ENCODE measurements around the gene ILDR2. TPM values are rescaled to one million over a fixed set of nuclear protein-coding genes. Genes with fewer than 3 reads are reported as not detected.
A peak's percentile ranks its signal among the peaks of the same experiment; 100 is the strongest.

ILDR2 gene
- total RNA-seq, 1 experiment from 2014 or later = 0.69 TPM

DNA sequence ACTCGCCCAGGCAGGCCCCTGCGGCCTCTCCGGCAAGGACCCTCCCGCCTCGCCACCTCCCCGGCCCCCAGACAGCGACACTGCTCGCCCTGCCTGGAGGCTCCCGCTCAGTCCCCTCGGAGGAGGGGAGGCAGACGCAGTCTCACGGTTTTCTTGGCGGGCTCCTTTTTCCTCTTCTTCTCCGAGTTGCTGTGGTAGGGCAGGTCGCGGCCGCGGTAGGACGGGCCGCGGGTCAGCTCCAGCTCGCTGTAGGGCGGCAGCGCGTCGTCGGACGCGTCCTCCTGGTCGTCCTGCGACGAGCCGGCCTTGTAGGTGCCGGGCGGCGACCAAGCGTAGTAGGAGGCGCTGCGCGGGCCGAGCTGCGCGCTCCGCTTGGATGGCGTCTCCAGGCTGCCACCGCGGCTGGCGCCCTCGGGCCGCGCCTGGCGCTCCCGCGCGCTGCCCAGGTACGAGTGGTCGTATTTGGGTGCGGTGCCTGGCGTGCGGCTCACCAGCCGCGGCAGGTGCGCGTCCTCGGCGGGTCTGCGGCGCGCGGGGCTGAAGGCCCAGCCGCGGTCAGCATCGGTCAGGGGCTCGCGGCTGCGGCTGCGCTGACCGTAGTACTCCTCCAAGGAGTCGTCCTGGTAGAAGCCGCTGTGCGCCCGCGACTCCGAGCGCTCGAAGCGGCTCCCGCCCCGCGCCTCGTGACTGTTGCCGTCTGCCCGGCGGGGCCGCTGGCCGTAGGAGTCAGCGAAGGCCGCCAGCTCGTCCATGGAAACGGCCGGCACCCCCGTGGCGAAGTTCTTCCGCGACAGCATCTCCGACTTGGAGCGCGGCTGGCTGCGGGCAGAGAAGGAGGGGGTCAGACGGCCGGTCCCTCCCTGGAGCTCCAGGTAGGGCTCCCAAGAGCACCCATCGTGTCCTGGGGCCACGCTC lies 54.5 kb downstream of the ILDR2 start:
- H3K27me3 ChIP-seq = no peaks in the 10 kb centered on the region
- H3K4me1 ChIP-seq = peaks cover 4% of the 10 kb centered on the region; the same call in 1 of the 2 replicates
- no peak for DNase-seq
- H3K4me3 ChIP-seq = no peak overlapping the region
- H3K9me3 ChIP-seq (replicated peaks) = no peaks in the 10 kb centered on the region
- no peaks in the 10 kb centered on the region for H3K36me3 ChIP-seq
- no peak overlapping the region for H3K27ac ChIP-seq

DNA sequence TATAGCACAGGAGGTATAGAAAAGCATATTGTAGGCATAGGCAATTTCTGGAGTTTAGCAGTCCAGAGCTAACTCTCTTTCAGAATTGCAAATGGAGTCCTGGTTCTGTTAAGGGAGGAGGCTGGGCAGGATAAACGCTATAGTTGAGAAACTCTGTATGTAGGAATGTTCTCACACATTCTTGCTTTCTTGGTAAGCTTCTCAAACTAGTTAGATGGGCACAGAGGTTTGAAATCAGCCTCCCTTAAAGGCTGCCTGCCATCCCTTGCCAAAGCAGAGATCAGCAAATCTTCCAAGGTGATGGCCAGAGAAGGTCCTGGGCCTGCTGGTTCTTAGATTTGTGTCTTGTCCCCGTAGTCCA lies 56.4 kb downstream of the ILDR2 start:
- Histone ChIP-seq H3K36me3 (no peaks in the 10 kb centered on the region), H3K27me3 (no peaks in the 10 kb centered on the region), H3K27ac (no peak overlapping the region), H3K4me1 (no peaks in the 10 kb centered on the region), H3K4me3 (no peak overlapping the region), H3K9me3 (replicated peaks) (no peaks in the 10 kb centered on the region)
- DNase-seq = no peak

DNA sequence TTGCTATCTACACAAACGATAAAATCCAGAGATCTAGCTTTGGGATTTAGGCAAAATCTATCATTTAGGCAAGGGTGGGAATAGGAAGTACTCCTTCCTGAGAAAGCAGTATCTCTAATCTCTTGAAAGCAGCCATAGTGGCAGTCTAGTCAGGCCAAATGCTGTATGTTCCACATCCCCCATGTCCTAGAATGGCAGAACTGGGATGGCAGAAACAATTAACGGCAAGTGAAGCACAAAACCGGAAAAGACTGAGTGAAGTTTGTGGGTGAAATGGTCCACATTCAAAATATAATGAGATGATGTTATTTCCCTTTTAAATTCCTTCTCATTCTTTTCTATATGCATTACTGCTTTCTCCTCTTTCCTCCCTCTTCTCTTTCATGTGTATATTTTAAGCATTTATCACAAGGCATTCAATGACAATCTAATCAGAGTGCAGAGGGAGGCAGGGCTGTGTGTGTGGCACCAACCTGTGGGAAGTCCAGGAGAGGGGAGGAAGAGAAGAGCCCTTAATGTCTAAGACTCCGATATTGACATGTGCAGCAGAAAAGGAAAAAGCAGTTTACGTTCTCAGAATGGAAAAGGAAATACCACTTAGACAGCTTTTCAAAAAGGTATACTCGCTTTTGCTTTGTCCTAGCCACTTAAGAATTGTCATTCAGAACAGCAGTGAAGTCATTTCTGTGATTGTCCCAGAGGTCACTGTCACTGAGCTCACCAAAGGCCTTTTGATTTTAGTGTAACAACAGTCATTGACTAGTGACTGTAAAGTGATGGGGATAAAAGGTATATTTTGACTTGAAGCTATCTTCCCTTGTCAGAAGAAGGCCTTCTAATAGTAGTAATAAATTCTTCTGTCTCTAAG lies 57.0 kb downstream of the ILDR2 start:
- H3K27me3 ChIP-seq = no peaks in the 10 kb centered on the region
- no peaks in the 10 kb centered on the region for H3K36me3 ChIP-seq
- no peak overlapping the region for H3K4me3 ChIP-seq
- no peaks in the 10 kb centered on the region for H3K4me1 ChIP-seq
- H3K27ac ChIP-seq = no peak overlapping the region
- DNase-seq = no peak
- H3K9me3 ChIP-seq (replicated peaks) = no peaks in the 10 kb centered on the region

DNA sequence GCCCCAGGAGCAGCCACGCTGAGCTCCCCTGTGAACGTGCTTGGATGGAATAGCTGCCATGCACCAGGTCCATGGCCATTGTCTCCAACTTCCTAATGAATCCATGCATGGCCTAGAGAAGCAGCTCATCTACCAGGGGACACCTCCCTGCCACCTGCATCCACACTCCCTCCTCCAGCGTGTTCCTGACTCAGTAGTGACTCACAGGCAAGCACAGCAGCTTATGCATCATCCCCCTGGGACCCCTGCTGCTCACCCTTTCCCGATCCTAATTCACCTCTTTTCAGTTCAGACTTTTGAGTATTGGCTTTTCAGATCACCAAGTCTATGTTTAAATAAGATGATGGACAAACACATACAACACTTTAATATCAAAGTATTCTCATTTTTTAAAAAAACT lies 59.4 kb downstream of the ILDR2 start:
- Histone ChIP-seq H3K27ac (no peak overlapping the region), H3K36me3 (no peaks in the 10 kb centered on the region), H3K4me3 (no peak overlapping the region), H3K4me1 (no peaks in the 10 kb centered on the region), H3K9me3 (replicated peaks) (0 out of 2 replicates have a peak, but pooled peaks cover 2% of the 10 kb centered on the region), H3K27me3 (no peaks in the 10 kb centered on the region)
- no peak for DNase-seq

DNA sequence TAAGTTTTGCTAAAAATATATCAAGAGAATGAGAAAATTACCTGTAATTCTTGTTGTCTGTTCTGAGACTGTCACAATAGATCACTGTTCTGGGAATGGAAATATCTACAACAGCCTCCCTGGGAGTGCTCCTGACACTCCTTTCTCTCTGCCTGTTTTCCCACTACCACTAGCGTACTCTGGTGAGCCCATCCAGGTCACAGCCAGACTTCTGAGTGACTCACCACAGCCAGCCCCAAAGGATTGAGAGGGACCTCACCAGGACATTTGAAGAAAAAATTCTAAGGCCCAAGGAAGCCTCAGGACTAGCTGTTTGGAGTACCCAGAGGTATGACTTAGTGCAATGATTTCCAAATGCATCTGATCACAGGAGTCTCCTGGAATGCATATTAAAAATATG lies 60.3 kb downstream of the ILDR2 start:
- no peaks in the 10 kb centered on the region for H3K4me1 ChIP-seq
- H3K4me3 ChIP-seq = no peak overlapping the region
- DNase-seq = no peak
- no peaks in the 10 kb centered on the region for H3K27me3 ChIP-seq
- H3K36me3 ChIP-seq = no peaks in the 10 kb centered on the region
- no peak overlapping the region for H3K27ac ChIP-seq
- H3K9me3 ChIP-seq (replicated peaks) = 0 out of 2 replicates have a peak, but pooled peaks cover 2% of the 10 kb centered on the region

DNA sequence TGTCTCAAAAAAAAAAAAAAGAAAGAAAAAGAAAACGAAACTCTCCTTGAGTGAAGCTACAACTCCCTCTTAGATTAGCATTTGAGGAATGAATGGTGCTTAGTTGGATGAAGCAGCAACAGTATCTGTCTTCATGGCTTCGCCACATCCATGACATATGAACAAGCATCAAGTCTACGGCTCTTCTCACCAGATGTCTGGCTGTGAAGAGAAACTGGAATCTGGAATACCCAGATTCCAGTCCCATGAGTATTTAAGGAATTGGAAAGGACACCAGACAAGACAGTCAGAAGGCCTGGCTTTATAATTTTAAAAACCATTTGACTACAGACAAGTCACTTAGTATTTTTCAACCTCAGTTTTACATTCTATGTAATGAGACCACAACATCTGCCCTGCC lies 61.2 kb downstream of the ILDR2 start:
- DNase-seq = no peak
- Histone ChIP-seq H3K4me1 (no peaks in the 10 kb centered on the region), H3K4me3 (no peak overlapping the region), H3K9me3 (replicated peaks) (0 out of 2 replicates have a peak, but pooled peaks cover 2% of the 10 kb centered on the region), H3K27ac (no peak overlapping the region), H3K27me3 (no peaks in the 10 kb centered on the region), H3K36me3 (no peaks in the 10 kb centered on the region)

DNA sequence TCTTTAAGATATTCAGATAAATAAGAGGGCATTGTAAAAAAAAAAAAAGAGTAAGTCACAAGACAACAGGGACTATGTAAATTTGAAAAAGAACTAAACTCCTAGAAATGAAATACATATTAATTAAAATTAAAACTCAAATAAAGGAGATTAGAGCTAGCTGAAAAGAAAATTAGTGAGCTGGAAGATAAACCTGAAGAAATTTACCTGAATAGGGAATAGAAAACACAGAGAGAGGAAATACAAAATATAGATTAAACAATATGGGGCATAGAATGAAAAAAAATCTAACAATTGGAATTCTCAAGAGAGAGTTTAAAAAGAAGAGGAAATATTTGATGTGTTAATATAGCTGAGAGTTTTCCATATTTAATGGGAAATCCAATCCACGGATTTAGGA lies 63.7 kb downstream of the ILDR2 start:
- no peak overlapping the region for H3K27ac ChIP-seq
- H3K9me3 ChIP-seq (replicated peaks) = 0 out of 2 replicates have a peak, but pooled peaks cover 2% of the 10 kb centered on the region
- no peaks in the 10 kb centered on the region for H3K36me3 ChIP-seq
- H3K4me1 ChIP-seq = peaks cover 3% of the 10 kb centered on the region; the same call in 1 of the 2 replicates
- no peaks in the 10 kb centered on the region for H3K27me3 ChIP-seq
- H3K4me3 ChIP-seq = no peak overlapping the region
- DNase-seq = no peak

DNA sequence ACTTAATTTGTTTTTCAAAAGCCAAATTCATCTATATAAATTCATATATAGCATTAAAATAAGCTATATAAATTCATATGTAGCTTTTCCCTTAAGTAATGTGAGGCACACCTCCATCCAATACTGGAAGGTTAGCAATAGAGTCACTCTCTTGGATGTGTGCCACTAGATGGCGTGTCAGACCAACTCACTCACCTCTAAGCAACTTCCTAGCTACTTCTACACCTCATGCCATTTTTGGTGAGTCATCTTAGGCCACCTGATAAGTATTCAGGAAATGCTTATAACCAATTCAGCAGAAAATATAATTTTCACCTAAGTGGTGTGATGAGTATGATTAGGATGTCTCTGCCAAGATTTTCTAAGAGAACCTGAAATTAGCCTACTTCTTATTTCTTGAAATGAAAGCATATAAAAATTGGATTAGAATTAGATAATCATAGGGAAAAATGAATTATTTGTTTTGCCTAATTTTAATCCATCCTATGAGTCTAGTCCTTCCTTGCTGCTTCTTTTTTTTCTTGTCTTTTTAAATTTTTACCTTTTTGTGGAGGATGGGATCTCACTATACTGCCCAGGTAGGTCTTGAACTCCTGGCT lies 64.8 kb downstream of the ILDR2 start:
- DNase-seq = peak; percentile 62 to 86
- Histone ChIP-seq H3K27ac (no peak overlapping the region), H3K36me3 (no peaks in the 10 kb centered on the region), H3K27me3 (no peaks in the 10 kb centered on the region), H3K4me3 (no peak overlapping the region), H3K4me1 (peaks cover 13% of the 10 kb centered on the region), H3K9me3 (replicated peaks) (0 out of 2 replicates have a peak, but pooled peaks cover 2% of the 10 kb centered on the region)

DNA sequence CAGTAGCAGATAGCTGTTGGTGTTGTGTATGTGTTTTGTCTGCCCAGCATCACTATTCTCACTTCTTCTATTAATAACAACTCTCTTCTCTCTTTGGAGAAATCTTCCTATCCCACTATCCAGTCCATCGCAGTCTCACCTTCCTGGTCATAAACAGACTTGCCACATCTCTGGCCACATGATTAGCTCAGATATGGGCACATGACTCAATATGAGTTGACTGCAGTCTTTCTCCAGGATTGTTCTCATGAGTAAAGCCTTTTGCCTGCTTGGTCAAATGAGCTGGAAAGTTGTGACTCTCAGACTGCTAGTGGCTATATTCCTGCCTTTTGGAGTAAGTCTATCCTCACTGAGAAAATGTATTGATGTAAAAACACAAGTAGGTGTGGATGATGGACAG lies 66.4 kb downstream of the ILDR2 start:
- Histone ChIP-seq H3K4me1 (peaks cover 27% of the 10 kb centered on the region), H3K27me3 (no peaks in the 10 kb centered on the region), H3K4me3 (no peak overlapping the region), H3K36me3 (no peaks in the 10 kb centered on the region), H3K27ac (no peak overlapping the region), H3K9me3 (replicated peaks) (0 out of 2 replicates have a peak, but pooled peaks cover 2% of the 10 kb centered on the region)
- DNase-seq = no peak

DNA sequence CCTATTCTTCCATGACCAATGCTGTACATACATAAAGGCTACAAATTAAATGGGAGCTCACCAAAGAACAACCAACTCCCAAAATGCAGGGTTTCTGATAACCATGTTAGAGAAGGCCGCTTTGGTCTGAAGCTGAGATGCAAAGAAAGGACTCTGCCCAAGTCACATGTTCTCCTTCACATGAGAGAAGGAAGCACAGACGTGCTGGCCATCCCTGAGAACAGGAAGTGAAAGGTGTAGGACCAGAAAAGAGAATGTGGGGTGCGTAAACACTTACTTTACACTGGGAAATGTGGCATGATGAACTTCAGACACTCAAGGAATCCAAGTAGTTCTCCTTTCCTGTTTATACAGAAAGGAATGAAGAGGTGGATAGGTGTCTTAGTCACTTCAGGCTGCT lies 67.6 kb downstream of the ILDR2 start:
- Histone ChIP-seq H3K36me3 (no peaks in the 10 kb centered on the region), H3K4me1 (peaks cover 27% of the 10 kb centered on the region), H3K27ac (no peak overlapping the region), H3K4me3 (no peak overlapping the region), H3K9me3 (replicated peaks) (0 out of 2 replicates have a peak, but pooled peaks cover 2% of the 10 kb centered on the region), H3K27me3 (no peaks in the 10 kb centered on the region)
- DNase-seq = no peak

DNA sequence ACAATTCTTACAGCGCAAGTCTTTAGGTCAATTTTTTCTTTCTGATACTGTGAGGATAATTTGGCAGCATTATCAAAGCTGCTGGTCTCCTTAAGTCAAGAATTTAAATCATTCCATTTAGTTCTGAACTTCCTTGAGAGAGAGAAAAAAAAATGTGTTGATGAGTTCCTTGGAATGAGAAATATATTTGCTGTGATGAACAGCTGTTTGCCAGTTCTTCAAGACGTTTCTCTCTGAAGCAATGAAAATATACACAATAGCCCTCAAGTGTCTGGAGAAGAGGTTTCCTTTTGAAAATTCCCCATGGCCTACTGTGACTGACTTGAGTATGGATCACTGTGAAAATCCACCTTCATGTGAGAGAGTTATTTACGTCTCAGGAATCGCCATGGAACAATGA lies 68.3 kb downstream of the ILDR2 start:
- Histone ChIP-seq H3K36me3 (no peaks in the 10 kb centered on the region), H3K4me3 (no peak overlapping the region), H3K27me3 (no peaks in the 10 kb centered on the region), H3K27ac (no peak overlapping the region), H3K9me3 (replicated peaks) (0 out of 2 replicates have a peak, but pooled peaks cover under 1% of the 10 kb centered on the region), H3K4me1 (peaks cover 27% of the 10 kb centered on the region)
- DNase-seq = no peak

DNA sequence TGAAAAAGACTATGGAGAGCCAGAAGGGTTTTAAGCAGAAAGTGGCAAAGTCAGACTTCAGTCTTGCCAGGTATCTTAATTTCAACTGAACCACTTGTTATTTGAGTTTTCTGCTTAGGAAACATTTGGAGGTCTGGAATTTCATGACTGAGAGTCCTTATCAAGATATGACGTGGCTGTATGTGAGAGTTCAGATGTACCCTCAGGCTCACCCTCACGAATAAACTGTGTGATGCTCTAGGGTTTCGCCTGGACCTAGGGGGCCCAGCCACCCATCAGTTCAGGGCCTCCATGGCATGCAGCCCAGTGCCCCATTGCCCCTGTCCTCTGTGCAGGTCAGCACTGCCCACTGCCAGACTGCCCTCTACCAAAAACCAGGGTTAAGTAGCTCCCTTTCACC lies 68.7 kb downstream of the ILDR2 start:
- Histone ChIP-seq H3K4me3 (no peak overlapping the region), H3K27me3 (no peaks in the 10 kb centered on the region), H3K27ac (no peak overlapping the region), H3K36me3 (no peaks in the 10 kb centered on the region), H3K9me3 (replicated peaks) (no peaks in the 10 kb centered on the region), H3K4me1 (peaks cover 28% of the 10 kb centered on the region)
- no peak for DNase-seq

DNA sequence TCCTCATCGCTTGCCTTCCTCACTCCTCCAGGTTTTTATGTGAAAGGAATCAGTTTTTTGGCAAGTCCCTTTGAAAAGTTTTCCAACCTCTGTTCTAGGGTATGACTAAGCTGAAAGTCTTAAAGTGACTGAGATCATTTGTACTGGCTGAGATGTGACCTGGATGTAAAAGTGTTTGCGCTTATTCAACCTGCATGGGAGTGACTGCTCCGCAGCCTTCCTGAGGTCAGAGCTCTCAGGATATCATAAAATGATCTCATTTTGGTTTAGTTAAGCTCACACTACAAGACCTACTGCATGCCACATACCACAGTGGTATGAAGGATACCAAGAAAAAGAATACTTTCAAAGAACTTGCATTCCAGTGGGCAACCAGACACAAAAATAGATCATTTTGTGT lies 69.4 kb downstream of the ILDR2 start:
- H3K9me3 ChIP-seq (replicated peaks) = no peaks in the 10 kb centered on the region
- H3K27ac ChIP-seq = peak overlapping the region; percentile 38
- no peak overlapping the region for H3K4me3 ChIP-seq
- DNase-seq = peak; percentile 29 to 41
- H3K27me3 ChIP-seq = no peaks in the 10 kb centered on the region
- peaks cover 35% of the 10 kb centered on the region for H3K4me1 ChIP-seq
- H3K36me3 ChIP-seq = no peaks in the 10 kb centered on the region

DNA sequence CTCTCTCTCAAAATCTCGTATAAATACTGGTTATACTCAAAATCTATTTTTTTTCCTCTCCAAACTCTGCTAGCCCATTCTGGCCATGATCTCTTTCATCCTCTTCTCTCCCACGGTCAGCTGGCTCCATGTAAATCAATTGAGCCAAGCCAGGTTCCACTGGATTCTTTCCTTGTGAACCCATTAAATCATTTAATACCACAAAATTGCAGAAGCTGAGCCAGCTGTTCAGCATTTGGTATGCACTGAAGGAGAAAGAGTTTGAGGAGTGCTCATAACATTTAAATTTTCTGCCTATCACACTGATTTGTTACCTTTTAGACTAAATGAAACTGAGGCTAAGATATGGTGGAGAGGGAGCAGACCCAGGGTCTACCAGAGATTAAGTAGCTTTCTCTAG lies 70.2 kb downstream of the ILDR2 start:
- peak; percentile 27 to 45 for DNase-seq

DNA sequence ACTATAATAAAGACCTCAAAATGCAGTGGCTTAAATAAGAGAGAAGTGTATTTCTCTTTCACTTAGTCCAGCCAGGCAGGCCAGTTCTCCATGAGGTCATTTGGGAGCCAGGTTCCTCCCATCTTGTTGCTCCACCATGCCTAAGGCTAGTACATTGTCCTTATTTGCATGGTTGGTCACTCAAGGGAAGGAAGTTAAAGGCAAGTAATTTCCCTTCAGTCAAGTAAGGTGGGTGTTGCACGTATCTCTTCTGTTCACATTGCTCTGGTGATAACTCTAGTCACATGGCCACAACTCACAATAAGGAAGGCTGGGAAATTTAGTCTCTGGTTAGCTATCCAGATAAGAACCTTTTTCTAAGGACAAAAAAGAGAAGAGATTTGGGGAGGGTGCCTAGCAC lies 72.1 kb downstream of the ILDR2 start:
- Histone ChIP-seq H3K9me3 (replicated peaks) (no peaks in the 10 kb centered on the region), H3K4me1 (peaks cover 43% of the 10 kb centered on the region)

More for the DNA sequence above, 70.2 kb downstream of the ILDR2 start:
- Histone ChIP-seq H3K27me3 (no peaks in the 10 kb centered on the region), H3K4me3 (no peak overlapping the region), H3K27ac (peak overlapping the region; percentile 38), H3K36me3 (no peaks in the 10 kb centered on the region), H3K4me1 (peaks cover 43% of the 10 kb centered on the region), H3K9me3 (replicated peaks) (no peaks in the 10 kb centered on the region)

More for the DNA sequence above, 72.1 kb downstream of the ILDR2 start:
- H3K27ac ChIP-seq = no peak overlapping the region
- H3K27me3 ChIP-seq = no peaks in the 10 kb centered on the region
- no peak overlapping the region for H3K4me3 ChIP-seq
- no peaks in the 10 kb centered on the region for H3K36me3 ChIP-seq
- DNase-seq = no peak
